ENCODE results near the gene IZUMO4.

Gene IZUMO4

GRCh38 chr19:2099054-2099501 is 2.4 kb downstream of the IZUMO4 start:
- TF ChIP-seq EZH2 (optimal IDR thresholded peaks at IDR 0.05; ENCODE audit: low read depth, low read length) = no peak
- TF ChIP-seq EZH2phosphoT487 (IDR thresholded peaks at IDR 0.05; ENCODE audit: low read length) = no peak
- no peak for TF ChIP-seq CTCF (IDR thresholded peaks at IDR 0.05; ENCODE audit: low read length)
- no peak overlapping the region for H3K9ac ChIP-seq (ENCODE audit: low read length)
- H3K4me2 ChIP-seq (ENCODE audit: low read depth, low read length) = no peak overlapping the region
- no peaks in the 10 kb centered on the region for H3K9me2 ChIP-seq (replicated peaks; ENCODE audit: insufficient read depth, low read length)
- no peak overlapping the region for H2AFZ ChIP-seq (ENCODE audit: low read length)
- no peaks in the 10 kb centered on the region for H4K20me1 ChIP-seq (ENCODE audit: insufficient read depth, low read length)
- no peak overlapping the region for H3K27ac ChIP-seq (ENCODE audit: low read length)
- peaks cover 15% of the 10 kb centered on the region for H3K4me1 ChIP-seq (ENCODE audit: low read length)
- H3K9me3 ChIP-seq (replicated peaks; ENCODE audit: insufficient read depth, low read length) = no peaks in the 10 kb centered on the region
- no peak for DNase-seq
- H3F3A ChIP-seq (ENCODE audit: insufficient read depth, low read length) = peaks cover 22% of the 10 kb centered on the region
- H3K36me3 ChIP-seq (replicated peaks; ENCODE audit: insufficient read depth, low read length) = 0 out of 2 replicates have a peak, but pooled peaks cover 11% of the 10 kb centered on the region
- no peaks in the 10 kb centered on the region for H3K27me3 ChIP-seq (replicated peaks; ENCODE audit: insufficient read depth, low read length)
- peaks cover 58% of the 10 kb centered on the region for H3K79me2 ChIP-seq (ENCODE audit: low read length)
- H3K4me3 ChIP-seq (ENCODE audit: low read length) = no peak overlapping the region

- no peak overlapping the region for H3K27ac ChIP-seq (ENCODE audit: low read length)
- no peak overlapping the region for H3K4me2 ChIP-seq (ENCODE audit: low read depth, low read length)
- H3K9me3 ChIP-seq (replicated peaks; ENCODE audit: insufficient read depth, low read length) = no peaks in the 10 kb centered on the region
- H3F3A ChIP-seq (ENCODE audit: insufficient read depth, low read length) = peaks cover 12% of the 10 kb centered on the region
- no peak overlapping the region for H2AFZ ChIP-seq (ENCODE audit: low read length)
- DNase-seq = no peak
- peaks cover 58% of the 10 kb centered on the region for H3K79me2 ChIP-seq (ENCODE audit: low read length)
- TF ChIP-seq EZH2 (optimal IDR thresholded peaks at IDR 0.05; ENCODE audit: low read depth, low read length) (no peak), EZH2phosphoT487 (IDR thresholded peaks at IDR 0.05; ENCODE audit: low read length) (no peak), CTCF (IDR thresholded peaks at IDR 0.05; ENCODE audit: low read length) (no peak)
- no peak overlapping the region for H3K4me3 ChIP-seq (ENCODE audit: low read length)
- peaks cover 11% of the 10 kb centered on the region for H3K4me1 ChIP-seq (ENCODE audit: low read length)
- no peaks in the 10 kb centered on the region for H3K27me3 ChIP-seq (replicated peaks; ENCODE audit: insufficient read depth, low read length)
- H3K36me3 ChIP-seq (replicated peaks; ENCODE audit: insufficient read depth, low read length) = 0 out of 2 replicates have a peak, but pooled peaks cover 16% of the 10 kb centered on the region
- no peaks in the 10 kb centered on the region for H4K20me1 ChIP-seq (ENCODE audit: insufficient read depth, low read length)
- H3K9me2 ChIP-seq (replicated peaks; ENCODE audit: insufficient read depth, low read length) = no peaks in the 10 kb centered on the region
- no peak overlapping the region for H3K9ac ChIP-seq (ENCODE audit: low read length)
Measured at GRCh38 chr19:2099937-2100718, 3.4 kb downstream of the IZUMO4 start.

GRCh38 chr19:2100719-2101061 is 4.0 kb downstream of the IZUMO4 start:
- Histone ChIP-seq H3K4me3 (ENCODE audit: low read length) (no peak overlapping the region), H4K20me1 (ENCODE audit: insufficient read depth, low read length) (no peaks in the 10 kb centered on the region), H3K9me2 (replicated peaks; ENCODE audit: insufficient read depth, low read length) (no peaks in the 10 kb centered on the region), H3K79me2 (ENCODE audit: low read length) (peaks cover 57% of the 10 kb centered on the region), H3F3A (ENCODE audit: insufficient read depth, low read length) (peaks cover 12% of the 10 kb centered on the region), H3K9me3 (replicated peaks; ENCODE audit: insufficient read depth, low read length) (no peaks in the 10 kb centered on the region), H3K9ac (ENCODE audit: low read length) (no peak overlapping the region), H3K4me2 (ENCODE audit: low read depth, low read length) (no peak overlapping the region), H3K4me1 (ENCODE audit: low read length) (peaks cover 11% of the 10 kb centered on the region), H3K27me3 (replicated peaks; ENCODE audit: insufficient read depth, low read length) (no peaks in the 10 kb centered on the region), H3K36me3 (replicated peaks; ENCODE audit: insufficient read depth, low read length) (peaks cover 20% of the 10 kb centered on the region; the same call in 1 of the 2 replicates), H2AFZ (ENCODE audit: low read length) (no peak overlapping the region), H3K27ac (ENCODE audit: low read length) (no peak overlapping the region)
- no peak for DNase-seq
- TF ChIP-seq CTCF (IDR thresholded peaks at IDR 0.05; ENCODE audit: low read length) (no peak), EZH2phosphoT487 (IDR thresholded peaks at IDR 0.05; ENCODE audit: low read length) (no peak), EZH2 (optimal IDR thresholded peaks at IDR 0.05; ENCODE audit: low read depth, low read length) (no peak)
